GM23338 (cell line): ENCODE data around the gene OR4D6. TPM values are rescaled to one million over a fixed set of nuclear protein-coding genes. Genes with fewer than 3 reads are reported as not detected.

Experiments used
- ATAC-seq: fragments of 200-7000 bp; cut with Tn5 transposase; 3 replicates; pipeline ENCODE4 v1.9.1; 2020
- DNase-seq: peaks from one replicate; pipeline ENCODE4 v3.0.0-alpha.2; 2015; ENCODE audit warnings: low spot score
- H2AFZ ChIP-seq: fragments of 200-600 bp; sonication (generic); 2 replicates; pipeline ENCODE4 v1.8.0; 2016; ENCODE audit warnings: antibody characterized with exemption, mild to moderate bottlenecking, moderate library complexity
- H3F3A ChIP-seq: fragments of 200-600 bp; sonication (generic); replicated peaks from 2 replicates; pipeline ENCODE4 v1.8.0; 2017; ENCODE audit warnings: antibody characterized with exemption, mixed run types, low read depth
- H3K27ac ChIP-seq: fragments of 200-600 bp; sonication (generic); 2 replicates; pipeline ENCODE4 v1.6.1; 2016; ENCODE audit warnings: low read depth
- H3K27me3 ChIP-seq: fragments of 200-600 bp; sonication (generic); 2 replicates; pipeline ENCODE4 v1.8.0; 2016; ENCODE audit warnings: mild to moderate bottlenecking, mixed run types, moderate library complexity; ENCODE audit not compliant: insufficient read depth
- H3K36me3 ChIP-seq: fragments of 200-600 bp; sonication (generic); 2 replicates; pipeline ENCODE4 v1.8.0; 2016; ENCODE audit warnings: mild to moderate bottlenecking; ENCODE audit not compliant: insufficient read depth
- H3K4me1 ChIP-seq: fragments of 200-600 bp; sonication (generic); 2 replicates; pipeline ENCODE4 v1.8.0; 2016; ENCODE audit warnings: mild to moderate bottlenecking, moderate library complexity; ENCODE audit not compliant: insufficient read depth
- H3K4me2 ChIP-seq: fragments of 200-600 bp; sonication (generic); 2 replicates; pipeline ENCODE4 v1.7.1; 2017; ENCODE audit warnings: mixed run types
- H3K4me3 ChIP-seq: fragments of 200-600 bp; sonication (generic); 2 replicates; pipeline ENCODE4 v1.6.1; 2016; ENCODE audit warnings: mixed run types
- H3K79me2 ChIP-seq: fragments of 200-600 bp; sonication (generic); replicated peaks from 2 replicates; pipeline ENCODE4 v1.8.0; 2017; ENCODE audit warnings: mild to moderate bottlenecking; ENCODE audit not compliant: insufficient read depth
- H3K9me2 ChIP-seq: fragments of 200-600 bp; sonication (generic); 2 replicates; pipeline ENCODE4 v1.8.0; 2017; ENCODE audit not compliant: insufficient read depth
- H4K20me1 ChIP-seq: fragments of 200-600 bp; sonication (generic); replicated peaks from 2 replicates; pipeline ENCODE4 v1.8.0; 2017; ENCODE audit warnings: mild to moderate bottlenecking; ENCODE audit not compliant: insufficient read depth
- H3K27ac Mint-ChIP-seq: 2 replicates; pipeline ENCODE4 v1.8.0; 2020; ENCODE audit warnings: inconsistent platforms, mild to moderate bottlenecking, moderate library complexity, mixed read lengths
- H3K27me3 Mint-ChIP-seq: 3 replicates; pipeline ENCODE4 v1.8.0; 2022; ENCODE audit warnings: low read depth, mild to moderate bottlenecking, moderate library complexity, mixed read lengths, inconsistent platforms; ENCODE audit not compliant: insufficient read depth, poor library complexity
- H3K36me3 Mint-ChIP-seq: 3 replicates; pipeline ENCODE4 v1.8.0; 2021; ENCODE audit warnings: low read depth, mild to moderate bottlenecking, inconsistent platforms, moderate library complexity, mixed read lengths
- H3K4me1 Mint-ChIP-seq: 3 replicates; pipeline ENCODE4 v1.8.0; 2020; ENCODE audit warnings: mild to moderate bottlenecking, inconsistent platforms, mixed read lengths
- H3K4me3 Mint-ChIP-seq: 3 replicates; pipeline ENCODE4 v1.8.0; 2021; ENCODE audit warnings: moderate library complexity, mild to moderate bottlenecking, inconsistent platforms, mixed read lengths
- H3K9me3 Mint-ChIP-seq: 3 replicates; pipeline ENCODE4 v1.8.0; 2020; ENCODE audit warnings: moderate library complexity, mild to moderate bottlenecking, inconsistent platforms, mixed read lengths
- CREB1 ChIP-seq: fragments of 250-450 bp; sonication (Bioruptor Pico); IDR thresholded peaks from 2 replicates; pipeline ENCODE4 v1.5.0; 2020; ENCODE audit warnings: low read depth, mild to moderate bottlenecking, moderate library complexity
- CTCF ChIP-seq, 2 experiments: fragments of 200-600 bp in 1 of 2; sonication (generic) in 1 of 2; conservative IDR thresholded peaks; 2 replicates each; pipeline versions ENCODE4 v1.5.1 to v1.6.1; 2016 to 2017; ENCODE audit warnings: antibody characterized with exemption in 2 of 2, low read depth in 2 of 2, mild to moderate bottlenecking in 2 of 2, moderate library complexity in 1 of 2
- ETS1 ChIP-seq: IDR thresholded peaks from 2 replicates; pipeline ENCODE4 v1.6.1; 2016; ENCODE audit warnings: antibody characterized with exemption
- EZH2 ChIP-seq: fragments of 200-600 bp; sonication (generic); IDR thresholded peaks from one replicate; pipeline ENCODE4 v1.8.0; 2017; ENCODE audit warnings: antibody characterized with exemption, mild to moderate bottlenecking, low read depth; ENCODE audit not compliant: unreplicated experiment
- EZH2phosphoT487 ChIP-seq: fragments of 200-600 bp; sonication (generic); IDR thresholded peaks from one replicate; pipeline ENCODE4 v1.8.1; 2018; ENCODE audit warnings: antibody characterized with exemption; ENCODE audit not compliant: unreplicated experiment
- JUNB ChIP-seq: IDR thresholded peaks from one replicate; pipeline ENCODE4 v1.6.1; 2016; ENCODE audit warnings: antibody characterized with exemption; ENCODE audit not compliant: unreplicated experiment
- NANOG ChIP-seq: IDR thresholded peaks from 2 replicates; pipeline ENCODE4 v1.6.1; 2016; ENCODE audit warnings: antibody characterized with exemption, borderline replicate concordance
- POLR2AphosphoS5 ChIP-seq: IDR thresholded peaks from 2 replicates; pipeline ENCODE4 v1.6.1; 2016; ENCODE audit warnings: antibody characterized with exemption, low read depth
- STAT1 ChIP-seq: IDR thresholded peaks from one replicate; pipeline ENCODE4 v1.6.1; 2016; ENCODE audit warnings: antibody characterized with exemption; ENCODE audit not compliant: unreplicated experiment
- ZNF114 ChIP-seq: fragments of 250-450 bp; sonication (Bioruptor Pico); IDR thresholded peaks from 2 replicates; pipeline ENCODE4 v1.5.0; 2020; ENCODE audit warnings: mild to moderate bottlenecking, moderate library complexity
- ZNF331 ChIP-seq: fragments of 250-450 bp; sonication (Bioruptor Pico); IDR thresholded peaks from 2 replicates; pipeline ENCODE4 v1.5.0; 2020; ENCODE audit warnings: low read depth, mild to moderate bottlenecking, moderate library complexity
- polyA plus RNA-seq: library from polyadenylated mRNA; unstranded; fragments of >200 nt; fragmentation: Nextera tagmentation; extraction: Ambion mirVana; gene quantifications from 2 replicates; pipeline ENCODE4 v1.2.1, GENCODE V29; 2016
- total RNA-seq: library from RNA; depleted of rRNA; stranded (reverse); fragments of >200 nt; shearing (Covaris generic); gene quantifications from 2 replicates; pipeline ENCODE4 v1.2.3, GENCODE V29; 2014; rRNA removed

Gene OR4D6
- total and polyA plus RNA-seq, 2 experiments from 2014 or later, result not detected

GRCh38 chr11:59501931-59502330 is 45.2 kb downstream of the OR4D6 start:
- ATAC-seq (no peak), DNase-seq (no peak)
- no peak overlapping the region for H3K4me2 ChIP-seq
- no peaks in the 10 kb centered on the region for H3K27me3 ChIP-seq
- Mint-ChIP-seq H3K9me3 (no peaks in the 10 kb centered on the region), H3K36me3 (no peaks in the 10 kb centered on the region), H3K27me3 (no peaks in the 10 kb centered on the region), H3K4me1 (no peaks in the 10 kb centered on the region), H3K27ac (no peak overlapping the region), H3K4me3 (no peak overlapping the region)
- no peak for TF ChIP-seq EZH2
- no peak for TF ChIP-seq JUNB
- TF ChIP-seq ETS1, result no peak
- TF ChIP-seq ZNF114 (CRISPR knock-in tag), result no peak
- no peak for TF ChIP-seq EZH2phosphoT487
- TF ChIP-seq NANOG, result no peak
- no peak for TF ChIP-seq CREB1 (CRISPR knock-in tag)
- no peak for TF ChIP-seq CTCF (conservative IDR thresholded peaks at IDR 0.05; ENCODE audit: low read depth in 2 of 2)
- no peak for TF ChIP-seq ZNF331 (CRISPR knock-in tag)
- no peak for TF ChIP-seq STAT1
- no peak for TF ChIP-seq POLR2AphosphoS5
- no peaks in the 10 kb centered on the region for H3K9me2 ChIP-seq
- H3K4me1 ChIP-seq, result no peaks in the 10 kb centered on the region
- H3F3A ChIP-seq, result no peaks in the 10 kb centered on the region
- no peak overlapping the region for H3K27ac ChIP-seq
- no peaks in the 10 kb centered on the region for H3K79me2 ChIP-seq
- no peak overlapping the region for H2AFZ ChIP-seq
- no peaks in the 10 kb centered on the region for H4K20me1 ChIP-seq
- H3K36me3 ChIP-seq, result no peaks in the 10 kb centered on the region
- H3K4me3 ChIP-seq, result no peak overlapping the region

- Mint-ChIP-seq H3K4me1 (no peaks in the 10 kb centered on the region), H3K27me3 (no peaks in the 10 kb centered on the region), H3K36me3 (no peaks in the 10 kb centered on the region), H3K9me3 (no peaks in the 10 kb centered on the region), H3K27ac (no peak within 1 kb of the TSS), H3K4me3 (no peak within 1 kb of the TSS)
- Histone ChIP-seq H3K4me2 (no peak within 1 kb of the TSS), H3K27ac (no peak within 1 kb of the TSS), H3K36me3 (no peaks in the 10 kb centered on the region), H3K79me2 (no peaks in the 10 kb centered on the region), H4K20me1 (no peaks in the 10 kb centered on the region), H2AFZ (no peak within 1 kb of the TSS), H3K9me2 (no peaks in the 10 kb centered on the region), H3K4me3 (no peak within 1 kb of the TSS), H3K27me3 (no peaks in the 10 kb centered on the region), H3K4me1 (no peaks in the 10 kb centered on the region), H3F3A (no peaks in the 10 kb centered on the region)
- ATAC-seq (no peak), DNase-seq (no peak)
- TF ChIP-seq ZNF331 (CRISPR knock-in tag) (no peak), JUNB (no peak)
Observed at GRCh38 chr11:59503276-59503675, 46.5 kb downstream of the OR4D6 start, which contains the start of gene OR4D11. Gene OR4D11, plus strand, starts transcription at chr11:59503576. Its CDS starts 0 bp downstream, at chr11:59503576.

Other genes with a start within 250 kb of the OR4D6 start
- gene MPEG1, start 244.0 kb upstream of the OR4D6 start, total RNA-seq, result not detected in 2 replicates
- 0.07 TPM in 1 of 2 replicates, not detected in the other for gene MPEG1, start 244.0 kb upstream of the OR4D6 start, polyA plus RNA-seq
- not detected in 2 replicates for gene OR5AN1, start 98.1 kb upstream of the OR4D6 start, total RNA-seq
- not detected in 2 replicates for gene OR5AN1, start 98.1 kb upstream of the OR4D6 start, polyA plus RNA-seq
- not detected in 2 replicates for gene OR5A2, start 30.5 kb upstream of the OR4D6 start, total RNA-seq
- gene OR5A2, start 30.5 kb upstream of the OR4D6 start, polyA plus RNA-seq, result not detected in 2 replicates
- gene OR5A1, start 20.5 kb upstream of the OR4D6 start, total RNA-seq, result 0.03 TPM in 1 of 2 replicates, not detected in the other
- gene OR5A1, start 20.5 kb upstream of the OR4D6 start, polyA plus RNA-seq, result 0.21 TPM in 1 of 2 replicates, not detected in the other
- gene OR4D10, start 16.4 kb downstream of the OR4D6 start, total RNA-seq, result not detected in 2 replicates
- not detected in 2 replicates for gene OR4D10, start 16.4 kb downstream of the OR4D6 start, polyA plus RNA-seq
- gene OR4D11, start 46.6 kb downstream of the OR4D6 start, total RNA-seq, result not detected in 2 replicates
- not detected in 2 replicates for gene OR4D11, start 46.6 kb downstream of the OR4D6 start, polyA plus RNA-seq
- gene OR4D9, start 54.6 kb downstream of the OR4D6 start, total RNA-seq, result not detected in 2 replicates
- gene OR4D9, start 54.6 kb downstream of the OR4D6 start, polyA plus RNA-seq, result not detected in 2 replicates
- 35.7 and 39.3 TPM in 2 replicates for gene OSBP, start 158.8 kb downstream of the OR4D6 start, total RNA-seq
- 11.0 and 13.1 TPM in 2 replicates for gene OSBP, start 158.8 kb downstream of the OR4D6 start, polyA plus RNA-seq
- 19.6 and 20.8 TPM in 2 replicates for gene PATL1, start 212.1 kb downstream of the OR4D6 start, total RNA-seq
- gene PATL1, start 212.1 kb downstream of the OR4D6 start, polyA plus RNA-seq, result 12.3 and 12.9 TPM in 2 replicates